Left hindlimb (tissue), 1 donor: ENCODE results near the gene C2CD2.
"Not testable (repeated sequence)": the region's sequence is repeated elsewhere in the genome, so short reads cannot be mapped to it uniquely, and the experiment has no call there.

Experiments used
- DNase-seq: peaks from one replicate; pipeline ENCODE4 v3.0.0-alpha.2; 2018

Gene C2CD2

GRCh38 chr21:41973861-41974751 lies 20.3 kb upstream of the C2CD2 start:
- DNase-seq: no peak

DNA sequence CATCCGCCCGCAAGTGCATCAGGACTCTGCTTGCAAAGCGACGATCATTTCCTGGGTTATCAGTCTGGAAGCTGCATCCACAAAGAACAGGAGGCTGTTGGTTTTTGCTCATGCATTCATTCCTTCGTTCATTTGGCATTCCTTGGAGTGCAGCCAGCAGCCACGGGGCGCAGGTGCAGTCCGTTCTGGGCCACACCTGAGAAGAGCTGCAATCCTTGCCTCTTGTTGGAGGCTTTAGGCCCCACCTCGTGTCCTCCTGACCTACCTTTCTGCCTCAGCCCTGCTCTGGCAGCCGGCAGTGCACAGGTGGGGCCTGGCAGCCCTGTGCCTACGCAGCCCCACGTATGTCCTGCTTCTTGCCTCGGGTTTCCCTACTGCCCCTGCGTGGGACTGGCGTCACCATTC lies 19.6 kb upstream of the C2CD2 start:
- DNase-seq: no peak

DNA sequence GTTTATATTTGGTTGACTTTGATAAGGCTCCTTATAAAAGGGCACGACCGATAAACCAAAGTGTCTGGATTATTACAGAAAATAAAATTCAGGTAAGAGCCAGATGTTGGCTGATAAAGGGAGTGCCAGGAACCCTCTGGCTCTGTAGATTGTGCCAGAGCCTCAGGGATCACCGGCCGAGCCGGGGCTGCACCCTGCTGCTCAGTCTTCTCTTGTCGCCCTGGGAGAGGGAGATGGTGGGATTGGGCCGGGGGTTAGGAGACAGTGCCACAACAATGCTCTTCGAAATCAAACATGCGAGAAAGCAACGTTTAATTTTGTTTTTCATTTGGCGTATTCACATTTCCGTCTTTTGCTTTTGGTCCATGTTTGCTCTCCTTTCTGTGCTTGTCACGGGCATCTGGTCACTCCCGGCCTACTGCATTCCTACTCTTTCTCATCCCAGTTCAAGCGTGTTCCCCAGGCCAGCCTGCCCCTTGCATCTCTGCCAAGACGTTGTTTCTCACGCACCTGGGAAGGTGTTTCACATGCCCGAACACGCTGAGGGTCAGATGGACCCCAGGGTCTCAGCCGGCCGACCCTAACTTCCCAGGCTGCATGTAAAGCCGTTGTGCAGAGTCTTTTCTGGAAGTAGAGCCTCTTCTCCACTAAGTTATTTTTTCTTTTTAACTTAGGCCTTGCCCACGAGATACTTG lies 18.8 kb upstream of the C2CD2 start:
- no peak for DNase-seq

GRCh38 chr21:41971891-41972290 lies 18.1 kb upstream of the C2CD2 start:
- no peak for DNase-seq

DNA sequence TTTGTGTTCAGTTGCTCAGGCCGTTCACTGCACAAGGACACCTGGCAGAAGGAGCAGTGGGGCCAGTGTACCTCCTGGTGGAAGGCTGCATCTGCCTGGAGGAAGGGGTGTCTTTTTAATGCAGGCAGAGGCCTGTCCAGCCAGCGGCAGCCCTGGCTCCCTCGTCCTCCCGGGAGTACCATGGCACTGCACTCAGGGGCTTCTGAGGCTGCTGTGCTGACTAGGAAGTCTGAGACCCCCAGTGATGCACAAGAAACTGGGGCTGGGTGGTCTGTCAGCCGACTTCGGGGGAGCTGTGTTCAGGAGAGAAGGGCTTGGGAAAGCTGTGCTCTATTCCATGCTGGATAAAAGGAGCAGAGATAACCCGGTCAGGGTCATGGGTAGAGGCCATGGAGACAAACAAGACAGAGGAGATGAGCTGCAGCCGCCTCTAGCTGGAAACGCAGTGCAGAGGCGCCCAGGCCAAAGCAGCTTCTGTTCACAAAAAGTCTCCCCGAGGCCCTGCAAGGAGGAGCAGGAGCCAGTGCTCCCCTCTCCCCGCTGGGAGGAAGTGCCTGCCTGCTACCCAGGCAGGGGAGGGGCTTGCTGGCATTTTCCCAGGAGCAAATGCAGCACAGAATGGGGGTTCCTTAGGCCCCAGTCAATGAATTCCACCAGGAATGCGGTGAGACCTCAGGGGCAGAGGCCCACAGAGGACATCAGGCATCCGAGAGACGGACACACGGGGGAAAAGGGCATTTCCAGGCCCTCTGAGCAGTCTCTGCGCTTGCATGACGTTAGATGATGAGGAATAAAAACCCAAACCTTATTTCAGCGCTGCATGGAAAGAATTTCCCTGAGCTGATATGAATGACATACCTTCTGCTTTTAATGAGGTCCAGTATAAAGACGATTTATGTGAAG lies 17.2 kb upstream of the C2CD2 start:
- no peak for DNase-seq

GRCh38 chr21:41970106-41970391 lies 16.2 kb upstream of the C2CD2 start:
- no peak for DNase-seq

DNA sequence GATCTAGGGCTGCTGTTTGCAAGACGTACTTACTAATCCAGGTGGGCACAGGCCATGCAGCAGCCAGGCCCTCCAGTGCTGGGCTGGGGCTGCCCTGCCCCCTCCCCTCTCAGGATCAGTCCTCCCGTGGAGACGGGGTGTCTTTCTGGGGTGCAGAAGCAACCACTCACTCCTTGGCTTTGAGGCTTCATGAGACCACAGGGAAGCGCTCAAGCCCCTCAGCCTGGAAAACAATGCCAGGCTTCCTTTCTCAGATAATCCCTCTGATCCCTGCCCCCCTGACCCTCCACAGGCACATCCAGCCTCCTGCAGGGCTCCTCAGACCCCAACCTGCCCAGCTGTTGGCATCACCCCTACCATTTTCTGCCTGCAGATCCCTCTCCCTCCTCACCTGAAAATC lies 13.9 kb upstream of the C2CD2 start:
- DNase-seq: no peak

GRCh38 chr21:41966872-41967621 lies 13.2 kb upstream of the C2CD2 start:
- no peak for DNase-seq

GRCh38 chr21:41966041-41966833 lies 12.4 kb upstream of the C2CD2 start:
- DNase-seq: no peak

DNA sequence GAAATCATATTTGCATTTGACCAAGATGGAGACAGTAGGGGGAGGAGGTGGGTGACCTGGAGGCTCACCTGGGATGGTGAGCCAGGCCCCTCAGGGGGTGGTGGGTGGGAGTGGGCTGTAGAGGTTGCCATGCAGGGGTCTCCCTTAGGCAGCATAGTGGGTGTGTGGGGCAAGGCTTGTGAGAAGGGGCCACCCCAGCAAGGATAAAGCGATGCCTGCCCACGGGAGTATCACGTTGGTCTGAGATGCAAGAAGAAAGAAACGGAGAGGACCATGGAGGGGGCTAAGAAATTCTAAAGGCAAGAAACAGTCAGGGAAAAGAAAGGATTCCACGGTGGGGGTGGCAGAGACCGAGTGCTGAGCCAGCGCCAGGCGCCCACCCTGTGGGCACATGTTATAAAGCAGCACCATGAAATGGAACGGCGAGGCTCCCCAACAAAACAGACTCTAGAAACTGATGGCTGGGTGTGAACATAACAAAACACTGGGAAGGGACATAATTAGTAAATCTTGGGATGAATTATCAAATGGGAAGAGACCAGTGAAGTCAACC lies 11.7 kb upstream of the C2CD2 start:
- DNase-seq: no peak

DNA sequence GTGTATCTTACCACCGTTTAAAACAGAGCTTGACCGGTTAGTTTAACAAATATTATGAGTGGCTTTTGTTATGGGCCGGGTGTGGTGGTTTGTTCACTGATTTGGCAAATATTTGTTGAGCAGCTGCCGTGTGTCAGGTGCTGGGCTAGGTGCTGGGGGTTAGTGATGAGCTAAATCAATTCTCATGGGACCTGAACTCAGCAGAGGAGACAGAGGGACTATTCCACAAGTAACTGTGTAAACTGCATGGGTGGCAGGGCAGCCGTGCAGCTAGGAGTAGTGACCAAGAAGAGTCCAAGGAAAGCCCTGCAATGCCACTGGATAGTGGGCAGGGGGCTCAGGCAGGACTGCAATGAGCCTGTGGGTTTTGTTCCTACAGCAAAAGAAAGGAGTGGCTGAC lies 11.2 kb upstream of the C2CD2 start:
- DNase-seq: no peak

DNA sequence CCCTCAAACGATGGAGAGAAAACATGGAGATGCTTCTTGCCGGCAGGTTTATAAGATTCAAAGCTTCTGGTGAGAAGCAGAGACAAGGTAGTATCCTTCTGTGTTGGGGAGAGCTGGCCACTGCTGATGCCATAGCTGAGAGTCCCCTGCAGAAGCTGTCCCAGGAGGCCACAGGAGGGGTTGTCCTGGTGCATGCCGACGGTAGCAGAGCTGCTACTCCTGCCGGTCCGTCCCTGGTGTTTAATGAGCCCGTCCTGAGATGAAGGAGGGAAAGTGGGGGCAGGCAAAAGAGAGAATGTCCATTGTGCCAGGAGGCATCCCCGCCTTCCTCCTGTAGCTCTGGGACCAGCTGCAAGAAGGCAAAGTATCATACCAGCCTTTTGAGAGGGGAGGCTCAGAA lies 10.4 kb upstream of the C2CD2 start:
- DNase-seq: no peak

DNA sequence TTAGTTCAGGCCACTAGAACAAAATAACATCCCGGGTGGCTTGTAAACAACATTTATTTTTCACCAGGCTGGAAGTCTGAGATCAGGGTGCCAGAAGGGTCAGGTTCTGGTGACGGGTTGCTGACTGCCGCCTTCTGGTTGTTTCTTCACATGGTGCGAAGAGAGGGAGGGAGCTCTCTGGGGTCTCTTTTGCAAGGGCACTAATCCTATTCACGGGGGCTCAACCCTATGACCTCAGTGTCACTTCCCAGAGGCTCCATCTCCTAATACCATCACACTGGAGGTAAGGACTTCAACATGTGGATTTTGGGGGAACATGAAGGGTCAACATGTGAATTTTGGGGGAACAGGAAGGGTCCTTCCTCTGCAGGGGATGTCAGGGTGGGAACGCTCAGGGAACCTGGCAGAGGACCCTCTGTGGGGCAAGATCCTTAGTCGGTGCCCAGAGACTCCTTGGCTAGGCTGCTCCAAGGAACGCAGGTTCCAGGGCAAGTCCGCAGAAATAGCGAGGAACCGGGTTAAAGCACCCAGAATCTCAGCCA lies 8.7 kb upstream of the C2CD2 start:
- DNase-seq: no peak

- no peak for DNase-seq
Observed at GRCh38 chr21:41961753-41962152, 7.9 kb upstream of the C2CD2 start.

DNA sequence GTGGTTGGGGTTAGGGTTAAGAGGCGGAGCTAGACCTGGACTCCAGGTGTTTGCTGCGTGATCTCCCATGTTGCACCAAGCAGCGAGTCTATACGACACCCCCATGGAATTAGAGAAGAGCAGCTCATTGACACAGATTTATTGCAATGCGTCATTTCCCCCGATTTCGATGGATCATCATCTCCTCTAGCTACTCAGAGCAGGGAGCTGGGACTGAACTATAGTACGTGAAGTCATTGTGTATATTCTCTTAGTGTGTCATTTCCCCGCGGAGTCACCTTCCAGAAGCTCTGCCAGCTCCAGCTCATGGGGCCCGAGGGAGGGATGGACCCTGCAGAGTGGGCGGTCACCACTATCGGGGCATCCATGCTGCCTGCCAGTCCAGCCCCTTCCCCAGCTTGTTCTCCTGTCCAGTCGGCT lies 7.5 kb upstream of the C2CD2 start:
- no peak for DNase-seq

DNA sequence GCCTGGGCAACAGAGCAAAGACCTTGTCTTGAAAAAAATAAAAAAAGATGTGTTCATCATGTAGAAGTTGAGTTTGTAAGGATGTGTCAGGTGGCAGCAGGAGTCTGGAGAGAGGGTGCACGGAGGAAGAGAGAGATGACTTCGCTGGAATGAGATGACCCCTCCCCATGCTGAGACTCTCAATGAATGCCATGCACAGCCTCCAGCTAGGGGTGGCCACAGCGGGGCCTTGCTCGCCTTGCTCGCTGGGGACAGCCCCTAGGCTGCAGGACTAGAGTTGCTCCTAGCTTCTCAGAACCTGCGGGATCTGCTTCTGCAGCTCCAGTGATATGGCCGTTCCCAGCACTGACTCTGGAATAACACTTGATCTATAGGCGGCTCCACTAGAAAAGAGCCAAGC lies 6.6 kb upstream of the C2CD2 start:
- DNase-seq: no peak

GRCh38 chr21:41959697-41960096 lies 5.9 kb upstream of the C2CD2 start:
- not testable (repeated sequence) for DNase-seq

- no peak for DNase-seq
Observed at GRCh38 chr21:41958886-41959563, 5.2 kb upstream of the C2CD2 start.

- DNase-seq: peak; percentile 71
Observed at GRCh38 chr21:41957991-41958766, 4.4 kb upstream of the C2CD2 start.
